ENCODE data around the gene CLIC3.

The CLIC3 gene

GRCh38 chr9:136964171-136964689 is 32.1 kb downstream of the CLIC3 start:
- no peak for DNase-seq (ENCODE audit: low read depth in 2 of 2)

- DNase-seq (ENCODE audit: low read depth in 2 of 2) = no peak
Observed at GRCh38 chr9:136963751-136964150, 32.6 kb downstream of the CLIC3 start.

GRCh38 chr9:136963341-136963740 is 33.0 kb downstream of the CLIC3 start:
- DNase-seq (ENCODE audit: low read depth in 2 of 2) = no peak

GRCh38 chr9:136962701-136963248 is 33.6 kb downstream of the CLIC3 start:
- DNase-seq (ENCODE audit: low read depth in 2 of 2) = no peak

GRCh38 chr9:136962163-136962562 is 34.2 kb downstream of the CLIC3 start:
- DNase-seq (ENCODE audit: low read depth in 2 of 2) = no peak

- DNase-seq (ENCODE audit: low read depth in 2 of 2) = no peak
Observed at GRCh38 chr9:136961279-136962065, 34.9 kb downstream of the CLIC3 start.

- no peak for DNase-seq (ENCODE audit: low read depth in 2 of 2)
Observed at GRCh38 chr9:136960938-136961275, 35.5 kb downstream of the CLIC3 start.

- no peak for DNase-seq (ENCODE audit: low read depth in 2 of 2)
Observed at GRCh38 chr9:136960212-136960937, 36.0 kb downstream of the CLIC3 start.

GRCh38 chr9:136958898-136959850 is 37.2 kb downstream of the CLIC3 start:
- no peak for DNase-seq (ENCODE audit: low read depth in 2 of 2)

GRCh38 chr9:136958473-136958872 is 37.9 kb downstream of the CLIC3 start:
- no peak for DNase-seq (ENCODE audit: low read depth in 2 of 2)

GRCh38 chr9:136957901-136958300 is 38.5 kb downstream of the CLIC3 start:
- no peak for DNase-seq (ENCODE audit: low read depth in 2 of 2)

- DNase-seq (ENCODE audit: low read depth in 2 of 2) = no peak
Observed at GRCh38 chr9:136957461-136957860, 38.9 kb downstream of the CLIC3 start.

GRCh38 chr9:136956604-136957003 is 39.8 kb downstream of the CLIC3 start:
- no peak for DNase-seq (ENCODE audit: low read depth in 2 of 2)

GRCh38 chr9:136955943-136956335 is 40.4 kb downstream of the CLIC3 start:
- DNase-seq (ENCODE audit: low read depth in 2 of 2) = no peak

GRCh38 chr9:136955202-136955942 is 41.0 kb downstream of the CLIC3 start:
- no peak for DNase-seq (ENCODE audit: low read depth in 2 of 2)

- no peak for DNase-seq (ENCODE audit: low read depth in 2 of 2)
Observed at GRCh38 chr9:136954270-136955083, 41.9 kb downstream of the CLIC3 start.

GRCh38 chr9:136953771-136954269 is 42.5 kb downstream of the CLIC3 start:
- no peak for DNase-seq (ENCODE audit: low read depth in 2 of 2)

- DNase-seq (ENCODE audit: low read depth in 2 of 2) = no peak
Observed at GRCh38 chr9:136952876-136953770, 43.2 kb downstream of the CLIC3 start.

GRCh38 chr9:136952321-136952850 is 44.0 kb downstream of the CLIC3 start:
- DNase-seq (ENCODE audit: low read depth in 2 of 2) = no peak
